ENCODE data around the gene ATF7IP2.

Gene ATF7IP2

GRCh38 chr16:10386517-10387100 lies 748 bp downstream of the ATF7IP2 start:
- TF ChIP-seq, protein P1, sequence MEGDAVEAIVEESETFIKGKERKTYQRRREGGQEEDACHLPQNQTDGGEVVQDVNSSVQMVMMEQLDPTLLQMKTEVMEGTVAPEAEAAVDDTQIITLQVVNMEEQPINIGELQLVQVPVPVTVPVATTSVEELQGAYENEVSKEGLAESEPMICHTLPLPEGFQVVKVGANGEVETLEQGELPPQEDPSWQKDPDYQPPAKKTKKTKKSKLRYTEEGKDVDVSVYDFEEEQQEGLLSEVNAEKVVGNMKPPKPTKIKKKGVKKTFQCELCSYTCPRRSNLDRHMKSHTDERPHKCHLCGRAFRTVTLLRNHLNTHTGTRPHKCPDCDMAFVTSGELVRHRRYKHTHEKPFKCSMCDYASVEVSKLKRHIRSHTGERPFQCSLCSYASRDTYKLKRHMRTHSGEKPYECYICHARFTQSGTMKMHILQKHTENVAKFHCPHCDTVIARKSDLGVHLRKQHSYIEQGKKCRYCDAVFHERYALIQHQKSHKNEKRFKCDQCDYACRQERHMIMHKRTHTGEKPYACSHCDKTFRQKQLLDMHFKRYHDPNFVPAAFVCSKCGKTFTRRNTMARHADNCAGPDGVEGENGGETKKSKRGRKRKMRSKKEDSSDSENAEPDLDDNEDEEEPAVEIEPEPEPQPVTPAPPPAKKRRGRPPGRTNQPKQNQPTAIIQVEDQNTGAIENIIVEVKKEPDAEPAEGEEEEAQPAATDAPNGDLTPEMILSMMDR (IDR thresholded peaks at IDR 0.05; ENCODE audit: low read length, missing control alignments) = no peak
- H3K4me3 ChIP-seq (replicated peaks; ENCODE audit: low read depth, low read length) = peak overlapping the region; percentile 73
- DNase-seq (ENCODE audit: low read depth) = peak; percentile 38

DNA sequence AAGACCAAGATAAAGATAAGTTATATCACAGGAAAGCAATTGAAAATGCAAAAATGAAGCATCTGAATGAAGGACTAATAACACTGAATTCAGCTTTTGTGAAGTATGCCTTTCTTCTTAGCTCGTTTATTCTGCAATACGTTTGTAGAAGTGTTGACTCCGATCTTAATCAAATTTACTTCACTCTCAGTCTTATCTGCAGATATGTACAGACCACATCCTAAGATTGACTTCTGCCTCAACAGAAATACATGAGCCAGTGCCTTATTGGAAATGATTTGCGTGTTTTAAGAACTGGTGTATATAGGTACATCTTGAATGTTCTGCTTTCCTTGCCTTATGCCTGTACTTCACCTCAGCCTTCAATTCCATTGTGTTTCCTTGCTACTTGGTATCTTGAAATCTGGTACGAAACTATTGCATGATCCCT lies 1.3 kb downstream of the ATF7IP2 start:
- no peak for DNase-seq (ENCODE audit: low read depth)
- peak overlapping the region; percentile 73 for H3K4me3 ChIP-seq (replicated peaks; ENCODE audit: low read depth, low read length)
- TF ChIP-seq, protein P1 (IDR thresholded peaks at IDR 0.05; ENCODE audit: low read length, missing control alignments) = no peak

DNA sequence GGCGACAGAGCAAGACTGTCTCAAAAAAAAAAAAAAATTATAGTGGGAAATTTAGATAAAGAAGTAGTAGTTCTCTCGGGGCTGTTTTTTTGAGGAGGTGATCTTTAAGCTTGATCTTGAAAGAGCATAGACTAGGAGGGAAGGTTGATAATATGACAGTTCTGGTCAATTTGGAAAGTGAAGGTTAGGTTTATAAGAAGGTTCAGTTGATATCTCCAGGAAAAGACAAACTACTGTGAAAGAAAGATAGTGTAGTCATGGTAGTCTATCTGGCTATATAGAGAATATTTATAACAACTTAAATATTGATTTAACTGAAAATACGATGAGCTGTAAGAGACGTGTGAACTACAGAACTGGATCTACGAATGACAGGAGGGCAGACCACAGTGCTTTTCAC lies 3.1 kb downstream of the ATF7IP2 start:
- no peak overlapping the region for H3K4me3 ChIP-seq (replicated peaks; ENCODE audit: low read depth, low read length)
- TF ChIP-seq, protein P1 (IDR thresholded peaks at IDR 0.05; ENCODE audit: low read length, missing control alignments) = no peak
- DNase-seq (ENCODE audit: low read depth) = no peak

DNA sequence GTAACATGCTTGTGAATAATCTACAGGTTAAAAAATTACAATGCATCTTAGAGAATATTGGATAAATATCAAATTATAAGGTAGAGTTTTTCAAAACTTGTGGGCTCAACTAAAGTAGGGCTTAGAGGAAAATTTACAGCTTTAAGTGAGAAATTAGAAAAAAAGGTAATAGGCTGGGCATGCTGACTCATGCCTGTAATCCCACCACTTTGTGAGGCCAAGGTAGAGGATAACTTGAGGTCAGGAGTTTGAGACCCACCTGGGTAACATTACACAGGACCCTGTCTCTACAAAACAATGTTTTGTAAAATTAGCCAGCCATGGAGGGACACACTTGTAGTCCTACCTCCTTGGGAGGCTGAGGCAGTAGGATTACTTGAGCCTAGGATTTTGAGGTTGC lies 4.5 kb downstream of the ATF7IP2 start:
- no peak overlapping the region for H3K4me3 ChIP-seq (replicated peaks; ENCODE audit: low read depth, low read length)
- DNase-seq (ENCODE audit: low read depth) = no peak
- TF ChIP-seq, protein P1 (IDR thresholded peaks at IDR 0.05; ENCODE audit: low read length, missing control alignments) = no peak

GRCh38 chr16:10390867-10391266 lies 5.0 kb downstream of the ATF7IP2 start:
- DNase-seq (ENCODE audit: low read depth) = no peak
- TF ChIP-seq, protein P1 (IDR thresholded peaks at IDR 0.05; ENCODE audit: low read length, missing control alignments) = no peak

DNA sequence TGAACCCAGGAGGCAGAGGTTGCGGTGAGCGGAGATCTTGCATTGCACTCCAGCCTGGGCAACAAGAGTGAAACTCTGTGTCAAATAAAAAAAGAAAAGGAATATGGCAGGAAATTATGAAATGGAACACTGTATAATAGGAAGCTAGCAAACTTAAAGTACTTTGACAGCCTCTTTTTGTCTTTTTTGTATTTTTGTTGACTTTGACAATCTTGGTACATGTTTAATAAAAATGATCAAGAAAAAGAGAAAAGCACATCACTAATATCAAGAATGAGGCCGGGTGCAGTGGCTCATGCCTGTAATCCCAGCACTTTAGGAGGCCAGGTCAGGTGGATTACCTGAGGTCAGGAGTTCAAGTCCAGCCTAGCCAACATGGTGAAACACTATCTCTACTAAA lies 5.5 kb downstream of the ATF7IP2 start:
- H3K4me3 ChIP-seq (replicated peaks; ENCODE audit: low read depth, low read length) = no peak overlapping the region
- DNase-seq (ENCODE audit: low read depth) = no peak
- TF ChIP-seq, protein P1 (IDR thresholded peaks at IDR 0.05; ENCODE audit: low read length, missing control alignments) = no peak

More at GRCh38 chr16:10390867-10391266, 5.0 kb downstream of the ATF7IP2 start:
- no peak overlapping the region for H3K4me3 ChIP-seq (replicated peaks; ENCODE audit: low read depth, low read length)

GRCh38 chr16:10402975-10403374 lies 17.1 kb downstream of the ATF7IP2 start:
- no peak overlapping the region for H3K4me3 ChIP-seq (replicated peaks; ENCODE audit: low read depth, low read length)
- TF ChIP-seq, protein P1 (IDR thresholded peaks at IDR 0.05; ENCODE audit: low read length, missing control alignments) = no peak
- no peak for DNase-seq (ENCODE audit: low read depth)

Measured in fibroblast of pulmonary artery (primary cell).